ENCODE data around the gene FOXP1. TPM values are rescaled to one million over a fixed set of nuclear protein-coding genes. Genes with fewer than 3 reads are reported as not detected.

The FOXP1 gene
- total and polyA plus RNA-seq, 2 of the 8 experiments (the other 6 are each of a cell fraction or from before 2014, with no cell fraction given), result 13.9 to 25.4 TPM

DNA sequence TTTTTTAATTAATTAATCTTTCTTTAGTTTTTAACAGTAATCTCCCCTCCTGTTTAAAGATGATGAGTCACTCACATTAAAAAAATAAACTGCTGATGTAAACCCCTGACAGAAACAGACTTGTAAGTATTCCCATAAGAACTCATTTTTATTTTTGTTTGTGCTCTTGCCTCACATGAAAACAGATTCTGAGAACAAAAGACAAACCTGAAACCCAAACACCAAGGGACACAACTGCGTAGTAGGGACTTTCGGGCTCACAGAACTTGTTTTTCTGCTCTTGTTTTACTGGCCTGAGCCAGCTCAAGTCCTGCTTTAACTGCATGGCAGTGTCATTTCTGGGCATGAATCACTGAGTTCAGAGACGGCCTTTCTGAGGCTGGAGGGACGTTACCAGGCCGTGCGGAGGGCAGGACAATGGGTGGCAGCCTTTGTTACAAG lies 600.8 kb downstream of the FOXP1 start:
- Histone ChIP-seq H2BK120ac (replicated peaks; ENCODE audit: low read depth, low read length) (no peak overlapping the region), H4K8ac (ENCODE audit: extremely low read depth, insufficient read depth, low read length) (no peak overlapping the region; the same call in 1 of the 2 replicates), H3K18ac (ENCODE audit: extremely low read depth, low read length) (no peak overlapping the region; the same call in 1 of the 2 replicates), H3K27me3 (replicated peaks in 1 of 4; ENCODE audit: control insufficient read depth in 3 of 4, extremely low read depth in 1 of 4, insufficient read depth in 3 of 4, low read length in 3 of 4) (no peaks in the 10 kb centered on the region), H2AFZ (ENCODE audit: low read length) (peak overlapping the region; percentile 9; the same call in 1 of the 2 replicates), H2BK5ac (ENCODE audit: low read depth, low read length) (peak overlapping the region; percentile 41; the same call in 1 of the 2 replicates), H3K4me1 (replicated peaks in 1 of 4; ENCODE audit: control insufficient read depth in 3 of 4, insufficient read depth in 4 of 4, low read length in 3 of 4) (peaks cover 0 to 12% (median 5%) of the 10 kb centered on the region in 4 experiments; a peak in 5 of 7 replicates), H3K4me2 (ENCODE audit: insufficient read depth in 1 of 2, low read depth in 2 of 2, low read length in 2 of 2) (peak overlapping the region in 1 of 2 experiments; percentile 35; a peak in 2 of 4 replicates), H3K79me1 (ENCODE audit: low read depth, low read length) (no peaks in the 10 kb centered on the region), H2BK12ac (ENCODE audit: low read depth, low read length) (no peak overlapping the region; the same call in 1 of the 2 replicates), H3K14ac (ENCODE audit: insufficient read length) (no peak overlapping the region), H3K56ac (replicated peaks; ENCODE audit: insufficient read length, low read depth, low read length) (no peak overlapping the region), H4K5ac (ENCODE audit: insufficient read length, low read depth, low read length) (no peak overlapping the region), H2AK5ac (ENCODE audit: low read depth, low read length) (0 out of 2 replicates have a peak overlapping the region, but pooled peaks have one; percentile 34), H3K27ac (ENCODE audit: low read depth, low read length) (peak overlapping the region; percentile 75), H3K9me3 (ENCODE audit: insufficient read depth in 2 of 2, low read depth in 1 of 2, low read length in 1 of 2) (no peaks in the 10 kb centered on the region), H2BK15ac (ENCODE audit: low read length) (no peak overlapping the region), H2BK20ac (ENCODE audit: low read length) (no peak overlapping the region), H3K23ac (ENCODE audit: insufficient read length) (no peak overlapping the region), H3K4ac (replicated peaks; ENCODE audit: insufficient read length, low read depth, low read length) (no peak overlapping the region), H3K79me2 (ENCODE audit: control insufficient read depth in 1 of 2, insufficient read depth in 2 of 2, low read length in 2 of 2) (no peaks in the 10 kb centered on the region), H3K9ac (replicated peaks in 1 of 4; ENCODE audit: extremely low read depth in 1 of 4, low read depth in 3 of 4, low read length in 3 of 4) (peak overlapping the region in 3 of 4 experiments; percentile 14 to 56 (median 25); a peak in 5 of 7 replicates), H3K4me3 (ENCODE audit: extremely low read depth in 1 of 4, insufficient read depth in 2 of 4, low read depth in 3 of 4, low read length in 4 of 4) (no peak overlapping the region), H4K91ac (replicated peaks; ENCODE audit: insufficient read length, low read length) (no peak overlapping the region), H3K36me3 (ENCODE audit: control insufficient read depth in 2 of 4, insufficient read depth in 4 of 4, low read length in 3 of 4) (peaks cover 3 to 16% (median 3%) of the 10 kb centered on the region in 4 experiments), H4K20me1 (replicated peaks in 1 of 2; ENCODE audit: control insufficient read depth in 1 of 2, insufficient read depth in 2 of 2, low read length in 2 of 2) (no peaks in the 10 kb centered on the region), H3K23me2 (ENCODE audit: low read depth, low read length) (no peaks in the 10 kb centered on the region)
- DNase-seq (ENCODE audit: low read depth in 1 of 2, low spot score in 2 of 2) (no peak), FAIRE-seq (no peak)
- CTCF ChIA-PET (ENCODE audit: partially characterized antibody), result no interaction called here
- TF ChIP-seq POLR2A (IDR thresholded peaks at IDR 0.05; ENCODE audit: control extremely low read depth in 1 of 2, low read depth in 2 of 2, low read length in 2 of 2) (no peak), CBX5 (IDR thresholded peaks at IDR 0.05; ENCODE audit: low read depth, low read length) (no peak), TEAD4 (IDR thresholded peaks at IDR 0.05; ENCODE audit: low read depth, low read length) (no peak), EP300 (IDR thresholded peaks at IDR 0.05; ENCODE audit: borderline replicate concordance in 1 of 2, low read depth in 2 of 2, low read length in 2 of 2) (peak in 1 of 2 experiments; percentile 53; a peak in 1 of 3 replicates), TAF1 (IDR thresholded peaks at IDR 0.05; ENCODE audit: low read depth, low read length) (0 out of 2 replicates have a peak, but pooled peaks have one; percentile 29), ASH2L (IDR thresholded peaks at IDR 0.05; ENCODE audit: low read length) (peak; percentile 55), POLR2AphosphoS5 (IDR thresholded peaks at IDR 0.05; ENCODE audit: low read depth, low read length) (no peak), EZH2 (IDR thresholded peaks at IDR 0.05; ENCODE audit: low read depth, low read length, severe bottlenecking) (no peak), BACH1 (IDR thresholded peaks at IDR 0.05; ENCODE audit: low read length) (no peak), SIX5 (IDR thresholded peaks at IDR 0.05; ENCODE audit: low read depth, low read length) (no peak)
- POLR2A ChIA-PET (ENCODE audit: partially characterized antibody), result no interaction called here
- 62% methylated on average over 6 of the region's 6 CpGs; no CpG with 5 or more reads in 1 of the 2 experiments for WGBS, 2 experiments (ENCODE audit: extremely low coverage in 1 of 2, insufficient coverage in 1 of 2, insufficient read length in 1 of 2, insufficient replicate concordance in 2 of 2, low coverage in 1 of 2, low lambda C conversion rate in 2 of 2, missing lambda C conversion rate in 1 of 2)

All from H1 (cell line).